OCI-LY1 (cell line): ENCODE measurements around the gene FAM78A.

ENCODE experiments used
- H2AFZ ChIP-seq: fragments of 200-600 bp; sonication (generic), shearing (Covaris generic); 2 replicates; pipeline ENCODE4 v1.6.0; 2014; ENCODE audit warnings: antibody characterized with exemption, mild to moderate bottlenecking, low read length
- H3F3A ChIP-seq: fragments of 200-600 bp; sonication (generic), shearing (Covaris generic); 2 replicates; pipeline ENCODE4 v1.6.0; 2014; ENCODE audit warnings: mild to moderate bottlenecking, antibody characterized with exemption, low read length, moderate library complexity; ENCODE audit not compliant: insufficient read depth
- H3K27ac ChIP-seq: fragments of 200-600 bp; sonication (generic); 2 replicates; pipeline ENCODE4 v1.5.1; 2014; ENCODE audit warnings: low read length, mixed run types, mild to moderate bottlenecking, low read depth; ENCODE audit not compliant: poor library complexity, severe bottlenecking
- H3K27me3 ChIP-seq: fragments of 200-600 bp; sonication (generic); 2 replicates; pipeline ENCODE4 v1.6.0; 2014; ENCODE audit warnings: antibody characterized with exemption, mild to moderate bottlenecking, low read length, moderate library complexity; ENCODE audit not compliant: insufficient read depth
- H3K36me3 ChIP-seq: fragments of 200-600 bp; sonication (generic); 2 replicates; pipeline ENCODE4 v1.6.1; 2014; ENCODE audit warnings: mild to moderate bottlenecking, antibody characterized with exemption, low read length, moderate library complexity, mixed read lengths; ENCODE audit not compliant: insufficient read depth
- H3K4me1 ChIP-seq: fragments of 200-600 bp; sonication (generic); 2 replicates; pipeline ENCODE4 v1.5.1; 2014; ENCODE audit warnings: mild to moderate bottlenecking, low read length, moderate library complexity; ENCODE audit not compliant: insufficient read depth, severe bottlenecking
- H3K4me2 ChIP-seq: fragments of 200-600 bp; sonication (generic), shearing (Covaris generic); 2 replicates; pipeline ENCODE4 v1.6.1; 2014; ENCODE audit warnings: low read length
- H3K4me3 ChIP-seq: fragments of 200-600 bp; sonication (generic); 2 replicates; pipeline ENCODE4 v1.5.1; 2014; ENCODE audit warnings: low read length, low read depth, mild to moderate bottlenecking, mixed read lengths; ENCODE audit not compliant: poor library complexity, severe bottlenecking
- H3K79me2 ChIP-seq: fragments of 200-600 bp; shearing (Covaris generic); 2 replicates; pipeline ENCODE4 v1.6.1; 2016; ENCODE audit warnings: mixed run types, low read length, mixed read lengths; ENCODE audit not compliant: insufficient read depth
- H3K9ac ChIP-seq: fragments of 200-600 bp; sonication (generic), shearing (Covaris generic); 2 replicates; pipeline ENCODE4 v1.6.1; 2014; ENCODE audit warnings: mild to moderate bottlenecking, low read length, mixed read lengths
- H3K9me2 ChIP-seq: fragments of 200-600 bp; sonication (generic), shearing (Covaris generic); 2 replicates; pipeline ENCODE4 v1.6.1; 2014; ENCODE audit warnings: low read depth, mild to moderate bottlenecking, low read length, mixed read lengths
- H3K9me3 ChIP-seq: fragments of 200-600 bp; shearing (Covaris generic); 2 replicates; pipeline ENCODE4 v1.6.1; 2014; ENCODE audit warnings: low read length, mixed read lengths
- H4K20me1 ChIP-seq: fragments of 200-600 bp; sonication (generic), shearing (Covaris generic); 2 replicates; pipeline ENCODE4 v1.6.0; 2016; ENCODE audit warnings: mild to moderate bottlenecking, low read length; ENCODE audit not compliant: insufficient read depth
- EZH2 ChIP-seq: fragments of 200-600 bp; sonication (generic), shearing (Covaris generic); IDR thresholded peaks from 2 replicates; pipeline ENCODE4 v1.8.0; 2017; ENCODE audit warnings: borderline replicate concordance, mixed run types, mild to moderate bottlenecking, antibody characterized with exemption, low read length, moderate library complexity, mixed read lengths
- TF ChIP-seq, protein P1 (sequence below): fragments of 200-600 bp; sonication (generic), shearing (Covaris generic); IDR thresholded peaks from 2 replicates; pipeline ENCODE4 v1.5.1; 2017; ENCODE audit warnings: mild to moderate bottlenecking, antibody characterized with exemption, low read length, moderate library complexity, mixed read lengths

FAM78A gene

DNA sequence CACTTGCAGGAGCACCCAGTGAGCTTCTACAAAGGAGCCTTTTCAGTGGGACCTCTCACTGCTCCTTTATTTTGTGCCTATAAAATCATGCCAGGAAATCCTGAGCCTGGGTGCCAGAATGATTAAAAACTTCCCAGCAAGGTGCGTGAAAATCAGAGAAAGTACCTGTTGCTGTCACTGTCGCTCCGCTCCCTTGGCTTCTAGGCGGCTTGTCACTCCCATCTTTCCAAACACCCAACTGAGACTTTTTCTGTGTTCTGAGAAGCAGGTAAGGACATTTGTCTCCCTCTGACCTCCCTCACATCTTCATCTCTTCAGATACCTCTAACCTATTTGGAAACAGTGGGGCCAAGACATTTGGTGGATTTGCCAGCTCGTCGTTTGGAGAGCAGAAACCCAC lies 53.9 kb downstream of the FAM78A start:
- H3K9ac ChIP-seq: no peak overlapping the region
- no peak overlapping the region for H3K4me2 ChIP-seq
- no peaks in the 10 kb centered on the region for H4K20me1 ChIP-seq
- H3K27me3 ChIP-seq: no peaks in the 10 kb centered on the region
- no peak overlapping the region for H2AFZ ChIP-seq
- H3K9me2 ChIP-seq: no peaks in the 10 kb centered on the region
- H3K9me3 ChIP-seq: no peaks in the 10 kb centered on the region
- no peak overlapping the region for H3K4me3 ChIP-seq
- peaks cover 22% of the 10 kb centered on the region for H3K4me1 ChIP-seq
- H3K79me2 ChIP-seq: no peaks in the 10 kb centered on the region
- no peak overlapping the region for H3K27ac ChIP-seq
- peaks cover 5% of the 10 kb centered on the region for H3K36me3 ChIP-seq
- H3F3A ChIP-seq: 0 out of 2 replicates have a peak, but pooled peaks cover 3% of the 10 kb centered on the region
- TF ChIP-seq, protein P1, sequence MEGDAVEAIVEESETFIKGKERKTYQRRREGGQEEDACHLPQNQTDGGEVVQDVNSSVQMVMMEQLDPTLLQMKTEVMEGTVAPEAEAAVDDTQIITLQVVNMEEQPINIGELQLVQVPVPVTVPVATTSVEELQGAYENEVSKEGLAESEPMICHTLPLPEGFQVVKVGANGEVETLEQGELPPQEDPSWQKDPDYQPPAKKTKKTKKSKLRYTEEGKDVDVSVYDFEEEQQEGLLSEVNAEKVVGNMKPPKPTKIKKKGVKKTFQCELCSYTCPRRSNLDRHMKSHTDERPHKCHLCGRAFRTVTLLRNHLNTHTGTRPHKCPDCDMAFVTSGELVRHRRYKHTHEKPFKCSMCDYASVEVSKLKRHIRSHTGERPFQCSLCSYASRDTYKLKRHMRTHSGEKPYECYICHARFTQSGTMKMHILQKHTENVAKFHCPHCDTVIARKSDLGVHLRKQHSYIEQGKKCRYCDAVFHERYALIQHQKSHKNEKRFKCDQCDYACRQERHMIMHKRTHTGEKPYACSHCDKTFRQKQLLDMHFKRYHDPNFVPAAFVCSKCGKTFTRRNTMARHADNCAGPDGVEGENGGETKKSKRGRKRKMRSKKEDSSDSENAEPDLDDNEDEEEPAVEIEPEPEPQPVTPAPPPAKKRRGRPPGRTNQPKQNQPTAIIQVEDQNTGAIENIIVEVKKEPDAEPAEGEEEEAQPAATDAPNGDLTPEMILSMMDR: no peak

DNA sequence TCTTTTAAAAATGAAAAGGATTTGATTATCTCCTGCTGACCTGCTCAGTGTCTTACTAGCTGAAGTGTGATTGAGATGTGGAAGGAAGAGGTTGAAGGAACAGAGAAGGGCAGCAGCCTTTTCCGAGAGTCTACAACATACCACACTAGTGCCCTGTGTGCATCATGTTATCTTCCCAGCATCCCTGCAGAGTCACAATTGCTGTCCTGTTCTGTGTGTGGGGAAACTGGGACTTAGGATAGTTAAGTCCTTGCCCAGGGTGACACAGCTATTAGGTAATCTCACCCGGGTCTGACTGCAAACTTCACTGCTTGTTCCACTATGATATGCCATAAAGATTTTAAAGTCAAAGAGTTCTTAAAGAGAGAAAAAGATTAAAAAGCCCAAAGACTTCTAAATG lies 55.8 kb downstream of the FAM78A start:
- Histone ChIP-seq H3F3A (0 out of 2 replicates have a peak, but pooled peaks cover 3% of the 10 kb centered on the region), H3K9me3 (no peaks in the 10 kb centered on the region), H3K4me3 (no peak overlapping the region), H3K9ac (no peak overlapping the region), H4K20me1 (no peaks in the 10 kb centered on the region), H2AFZ (no peak overlapping the region), H3K36me3 (peaks cover 5% of the 10 kb centered on the region), H3K79me2 (no peaks in the 10 kb centered on the region), H3K9me2 (no peaks in the 10 kb centered on the region), H3K27ac (no peak overlapping the region), H3K4me1 (peaks cover 2% of the 10 kb centered on the region), H3K4me2 (no peak overlapping the region), H3K27me3 (no peaks in the 10 kb centered on the region)
- TF ChIP-seq, protein P1: no peak
- no peak for TF ChIP-seq EZH2

DNA sequence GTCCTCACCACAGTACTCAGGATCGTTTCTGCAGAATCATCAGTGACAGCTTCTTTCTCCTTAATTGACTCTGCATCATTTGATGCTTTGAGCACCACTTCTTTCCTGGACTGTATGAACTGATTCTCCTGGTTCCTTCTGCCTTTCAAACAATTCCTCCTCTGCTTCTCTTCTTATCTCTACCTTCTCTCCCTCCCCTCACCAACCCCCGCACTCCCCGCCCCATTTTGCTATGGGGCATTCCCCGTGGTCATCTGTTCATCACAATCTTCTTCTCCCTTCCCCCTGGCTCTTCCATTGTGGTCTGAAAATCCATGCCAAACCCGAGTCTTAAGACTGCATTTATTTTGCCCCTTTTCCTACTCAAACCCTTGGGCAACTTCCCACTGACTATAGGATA lies 57.9 kb downstream of the FAM78A start:
- no peaks in the 10 kb centered on the region for H3K9me2 ChIP-seq
- no peaks in the 10 kb centered on the region for H3K27me3 ChIP-seq
- no peak overlapping the region for H3K27ac ChIP-seq
- TF ChIP-seq, protein P1: no peak
- TF ChIP-seq EZH2: no peak
- H3K4me1 ChIP-seq: no peaks in the 10 kb centered on the region
- no peaks in the 10 kb centered on the region for H3K79me2 ChIP-seq
- H3K4me2 ChIP-seq: no peak overlapping the region
- no peaks in the 10 kb centered on the region for H4K20me1 ChIP-seq
- H3K36me3 ChIP-seq: peaks cover 5% of the 10 kb centered on the region
- no peak overlapping the region for H3K4me3 ChIP-seq
- no peaks in the 10 kb centered on the region for H3K9me3 ChIP-seq
- H3K9ac ChIP-seq: no peak overlapping the region
- H3F3A ChIP-seq: 0 out of 2 replicates have a peak, but pooled peaks cover 3% of the 10 kb centered on the region
- H2AFZ ChIP-seq: no peak overlapping the region
